K562 (cell line): Measurements from ENCODE around the gene SERINC3.

ENCODE experiments used
- FOXM1 ChIP-seq, 2 experiments: fragments of 450-650 bp in 1 of 2; sonication (generic) in 1 of 2; formaldehyde crosslinking in 1 of 2; IDR thresholded peaks; 2 replicates each; pipeline versions ENCODE4 v1.6.1 to v1.9.0; 2017 to 2022; ENCODE audit warnings: low read depth in 2 of 2, mild to moderate bottlenecking in 2 of 2, missing genetic modification reagents in 1 of 2, moderate library complexity in 1 of 2
- GATAD2A ChIP-seq: fragments of 450-650 bp; IDR thresholded peaks from 2 replicates; pipeline ENCODE4 v1.6.1; 2017

DNA sequence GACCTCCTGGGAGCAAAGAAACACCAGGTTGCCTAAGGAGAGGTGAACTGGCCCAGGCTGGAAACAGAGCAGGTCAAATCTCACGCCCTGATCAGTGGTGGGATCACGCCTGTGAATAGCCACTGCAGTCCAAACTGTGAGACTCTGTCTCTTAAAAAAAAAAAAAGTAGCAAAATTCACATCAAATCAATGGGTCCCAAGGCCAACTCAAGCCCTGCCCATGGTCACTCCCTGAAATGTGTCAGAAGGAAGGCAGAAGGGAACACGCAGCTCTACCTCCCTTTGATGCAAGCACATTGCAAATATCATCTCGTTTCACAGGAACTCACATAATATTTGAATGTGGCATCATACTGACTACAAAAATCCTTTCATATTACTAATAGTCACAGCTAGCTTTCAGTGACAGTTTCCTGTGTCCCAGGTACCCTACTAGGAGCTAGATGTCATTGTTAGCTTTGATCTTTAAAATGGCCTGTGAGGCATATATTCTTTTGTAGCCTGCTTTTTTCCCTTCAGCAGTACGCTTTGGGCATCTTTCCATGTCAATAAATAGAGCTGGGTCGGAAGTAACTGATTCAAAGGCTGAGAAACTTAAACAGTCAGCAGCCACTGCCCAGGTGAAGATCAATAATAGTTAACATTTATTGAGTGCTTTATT is 60.6 kb downstream of the SERINC3 start:
- TF ChIP-seq FOXM1 (IDR thresholded peaks at IDR 0.05; ENCODE audit: low read depth): no peak
- no peak for TF ChIP-seq FOXM1 (CRISPR knock-in tag; IDR thresholded peaks at IDR 0.05; ENCODE audit: low read depth)
- TF ChIP-seq GATAD2A: no peak
